Measurements from ENCODE around the gene EXO5. TPM values are rescaled to one million over a fixed set of nuclear protein-coding genes. Genes with fewer than 3 reads are reported as not detected.

EXO5 gene
- total and polyA plus RNA-seq, 2 of the 13 experiments (the other 11 are each of a cell fraction or from before 2014, with no cell fraction given) = 9.9 to 20.5 TPM

DNA sequence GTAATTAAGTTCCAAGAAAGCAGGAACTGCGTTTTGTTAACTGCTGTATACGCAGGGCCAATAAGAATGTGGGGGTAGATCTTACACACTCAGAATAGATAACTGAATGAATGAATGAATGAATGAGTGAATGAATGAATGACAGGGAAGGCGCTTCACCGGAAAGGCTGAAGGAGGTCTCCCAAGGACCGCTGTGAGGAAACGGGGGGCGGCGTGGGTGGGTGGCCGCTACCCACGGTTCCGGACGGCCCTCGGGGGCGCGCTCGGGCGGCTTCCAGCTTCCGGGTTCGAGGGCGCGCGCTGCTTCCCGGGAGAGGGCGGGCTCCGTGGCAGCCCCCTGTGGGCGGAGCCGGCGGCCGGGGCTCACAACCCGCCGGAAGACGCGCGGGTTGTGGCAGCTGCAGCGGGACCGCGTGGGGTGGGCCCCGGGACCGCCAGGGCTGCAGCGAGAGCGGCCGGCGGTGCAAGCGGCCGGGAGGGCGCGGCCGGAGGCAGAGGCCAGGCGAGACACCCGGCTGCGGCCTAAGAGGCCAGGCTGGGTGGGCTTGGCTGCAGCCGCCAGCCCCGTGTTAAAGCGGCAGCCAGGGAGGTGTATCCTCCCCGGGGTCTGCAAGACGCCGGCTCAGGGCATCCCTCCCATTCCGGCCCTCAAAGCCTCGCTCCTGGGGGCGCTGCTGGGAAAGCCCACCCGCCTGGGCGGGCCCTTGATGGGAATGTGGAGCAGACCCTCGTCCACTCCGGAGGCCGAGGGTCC lies 31.5 kb upstream of the EXO5 start, which contains the start of gene ZFP69 (continued):
- TF ChIP-seq ZNF121 (CRISPR knock-in tag; IDR thresholded peaks at IDR 0.05) (no peak), NCOR1 (IDR thresholded peaks at IDR 0.05; ENCODE audit: borderline replicate concordance, low read length) (no peak), DNMT3B (CRISPR knock-in tag; conservative IDR thresholded peaks at IDR 0.05) (no peak), SALL2 (CRISPR knock-in tag; IDR thresholded peaks at IDR 0.05) (no peak), ZNF749 (CRISPR knock-in tag; IDR thresholded peaks at IDR 0.05; ENCODE audit: borderline replicate concordance) (peak; percentile 74; the same call in 1 of the 2 replicates), ZNF362 (CRISPR knock-in tag; IDR thresholded peaks at IDR 0.05; ENCODE audit: borderline replicate concordance) (no peak), ZNF496 (CRISPR knock-in tag; IDR thresholded peaks at IDR 0.05; ENCODE audit: insufficient replicate concordance) (no peak), KDM4B (CRISPR knock-in tag; IDR thresholded peaks at IDR 0.05) (no peak), SIX1 (CRISPR knock-in tag; IDR thresholded peaks at IDR 0.05; ENCODE audit: borderline replicate concordance) (no peak), MXD1 (CRISPR knock-in tag; IDR thresholded peaks at IDR 0.05) (peak; percentile 64; the same call in 1 of the 2 replicates), ATF7-NPFF (CRISPR knock-in tag; IDR thresholded peaks at IDR 0.05; ENCODE audit: low read depth) (peak; percentile 71; the same call in 1 of the 2 replicates), IRF1 (CRISPR knock-in tag; IDR thresholded peaks at IDR 0.05; ENCODE audit: low read depth) (no peak), GZF1 (CRISPR knock-in tag; IDR thresholded peaks at IDR 0.05) (no peak), PAF1 (CRISPR knock-in tag; IDR thresholded peaks at IDR 0.05) (no peak), KDM5B (CRISPR knock-in tag; IDR thresholded peaks at IDR 0.05; ENCODE audit: borderline replicate concordance) (peak; percentile 69; the same call in 1 of the 2 replicates), MED8 (CRISPR knock-in tag; IDR thresholded peaks at IDR 0.05; ENCODE audit: insufficient replicate concordance) (no peak), CBX5 (CRISPR knock-in tag; IDR thresholded peaks at IDR 0.05; ENCODE audit: borderline replicate concordance) (no peak), SPEN (CRISPR knock-in tag; IDR thresholded peaks at IDR 0.05; ENCODE audit: low read depth) (peak; percentile 68; the same call in 1 of the 2 replicates), AKAP8 (CRISPR knock-in tag; IDR thresholded peaks at IDR 0.05) (no peak), ZFX (CRISPR knock-in tag; IDR thresholded peaks at IDR 0.05; ENCODE audit: low read depth) (peak; percentile 84), ZNF891 (CRISPR knock-in tag; IDR thresholded peaks at IDR 0.05) (no peak)
- TF ChIP-seq, protein P1, sequence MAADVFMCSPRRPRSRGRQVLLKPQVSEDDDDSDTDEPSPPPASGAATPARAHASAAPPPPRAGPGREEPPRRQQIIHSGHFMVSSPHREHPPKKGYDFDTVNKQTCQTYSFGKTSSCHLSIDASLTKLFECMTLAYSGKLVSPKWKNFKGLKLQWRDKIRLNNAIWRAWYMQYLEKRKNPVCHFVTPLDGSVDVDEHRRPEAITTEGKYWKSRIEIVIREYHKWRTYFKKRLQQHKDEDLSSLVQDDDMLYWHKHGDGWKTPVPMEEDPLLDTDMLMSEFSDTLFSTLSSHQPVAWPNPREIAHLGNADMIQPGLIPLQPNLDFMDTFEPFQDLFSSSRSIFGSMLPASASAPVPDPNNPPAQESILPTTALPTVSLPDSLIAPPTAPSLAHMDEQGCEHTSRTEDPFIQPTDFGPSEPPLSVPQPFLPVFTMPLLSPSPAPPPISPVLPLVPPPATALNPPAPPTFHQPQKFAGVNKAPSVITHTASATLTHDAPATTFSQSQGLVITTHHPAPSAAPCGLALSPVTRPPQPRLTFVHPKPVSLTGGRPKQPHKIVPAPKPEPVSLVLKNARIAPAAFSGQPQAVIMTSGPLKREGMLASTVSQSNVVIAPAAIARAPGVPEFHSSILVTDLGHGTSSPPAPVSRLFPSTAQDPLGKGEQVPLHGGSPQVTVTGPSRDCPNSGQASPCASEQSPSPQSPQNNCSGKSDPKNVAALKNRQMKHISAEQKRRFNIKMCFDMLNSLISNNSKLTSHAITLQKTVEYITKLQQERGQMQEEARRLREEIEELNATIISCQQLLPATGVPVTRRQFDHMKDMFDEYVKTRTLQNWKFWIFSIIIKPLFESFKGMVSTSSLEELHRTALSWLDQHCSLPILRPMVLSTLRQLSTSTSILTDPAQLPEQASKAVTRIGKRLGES (CRISPR knock-in tag; IDR thresholded peaks at IDR 0.05; ENCODE audit: borderline replicate concordance) = no peak
- TF ChIP-seq, protein P2, sequence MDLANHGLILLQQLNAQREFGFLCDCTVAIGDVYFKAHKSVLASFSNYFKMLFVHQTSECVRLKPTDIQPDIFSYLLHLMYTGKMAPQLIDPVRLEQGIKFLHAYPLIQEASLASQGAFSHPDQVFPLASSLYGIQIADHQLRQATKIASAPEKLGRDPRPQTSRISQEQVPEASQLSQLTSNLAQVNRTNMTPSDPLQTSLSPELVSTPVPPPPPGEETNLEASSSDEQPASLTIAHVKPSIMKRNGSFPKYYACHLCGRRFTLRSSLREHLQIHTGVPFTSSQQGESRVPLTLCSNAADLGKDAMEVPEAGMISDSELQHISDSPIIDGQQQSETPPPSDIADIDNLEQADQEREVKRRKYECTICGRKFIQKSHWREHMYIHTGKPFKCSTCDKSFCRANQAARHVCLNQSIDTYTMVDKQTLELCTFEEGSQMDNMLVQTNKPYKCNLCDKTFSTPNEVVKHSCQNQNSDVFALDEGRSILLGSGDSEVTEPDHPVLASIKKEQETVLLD (CRISPR knock-in tag; IDR thresholded peaks at IDR 0.05; ENCODE audit: low read depth) = no peak
